Prostate gland (tissue), 2 donors: ENCODE results near the gene GLB1L. TPM values are rescaled to one million over a fixed set of nuclear protein-coding genes. Genes with fewer than 3 reads are reported as not detected.

Source experiments
- DNase-seq: peaks from one replicate; pipeline ENCODE4 v3.0.0-alpha.2; 2019; ENCODE audit warnings: low spot score
- H3K27ac ChIP-seq, 2 donors: fragments of 200-600 bp; sonication (generic); 2 replicates each; pipeline ENCODE4 v1.5.1; 2017 to 2019
- H3K27me3 ChIP-seq: fragments of 200-600 bp; sonication (generic); replicated peaks from 2 replicates; pipeline ENCODE4 v1.5.1; 2019; ENCODE audit not compliant: insufficient read depth
- H3K36me3 ChIP-seq, 2 donors: fragments of 200-600 bp; sonication (generic); 1 replicate in 1 of 2; 2 replicates in 1 of 2; pipeline versions ENCODE4 v1.5.1 to v1.8.1; 2017 to 2019
- H3K4me1 ChIP-seq: fragments of 200-600 bp; sonication (generic); replicated peaks from 2 replicates; pipeline ENCODE4 v1.5.1; 2019
- H3K4me3 ChIP-seq, 2 donors: fragments of 200-600 bp; sonication (generic); 2 replicates each; pipeline ENCODE4 v1.5.1; 2017 to 2019
- H3K9me3 ChIP-seq: fragments of 200-600 bp; sonication (generic); 2 replicates; pipeline ENCODE4 v1.5.1; 2017
- POLR2A ChIP-seq: fragments of 450-650 bp; IDR thresholded peaks from one replicate; pipeline ENCODE4 v1.6.1; 2016; ENCODE audit warnings: antibody characterized with exemption, mild to moderate bottlenecking
- POLR2AphosphoS5 ChIP-seq: sonication (generic); formaldehyde crosslinking; IDR thresholded peaks from one replicate; pipeline ENCODE4 v1.6.1; 2017; ENCODE audit warnings: antibody characterized with exemption
- WGBS: methylation state at CpG from one replicate; pipeline ENCODE4 v1.1.5; 2018; 5-methylcytosine and 5-hydroxymethylcytosine counted together
- intact Hi-C: fragments of 100-400 bp; cut with DNase I; formaldehyde crosslinking; loops from one replicate; pipeline ENCODE4 v1.14.2; 2022
- total RNA-seq, 2 donors: library from RNA; depleted of rRNA; stranded (reverse); fragments of >200 nt; gene quantifications; one replicate each; pipeline ENCODE4 v1.1.0, GENCODE V29; 2016
- TF ChIP-seq, protein P1 (sequence below), 4 experiments: fragments of 200-600 bp in 2 of 4; fragments of 450-650 bp in 2 of 4; sonication (generic) in 2 of 4; IDR thresholded peaks; 1 replicate in 3 of 4; 2 replicates in 1 of 4; pipeline ENCODE4 v1.5.1; 2016 to 2019; ENCODE audit warnings: antibody characterized with exemption in 4 of 4, mild to moderate bottlenecking in 2 of 4, moderate library complexity in 2 of 4

GLB1L gene
- total RNA-seq, 2 donors from 2014 or later, result 23.1 to 25.0 TPM

DNA sequence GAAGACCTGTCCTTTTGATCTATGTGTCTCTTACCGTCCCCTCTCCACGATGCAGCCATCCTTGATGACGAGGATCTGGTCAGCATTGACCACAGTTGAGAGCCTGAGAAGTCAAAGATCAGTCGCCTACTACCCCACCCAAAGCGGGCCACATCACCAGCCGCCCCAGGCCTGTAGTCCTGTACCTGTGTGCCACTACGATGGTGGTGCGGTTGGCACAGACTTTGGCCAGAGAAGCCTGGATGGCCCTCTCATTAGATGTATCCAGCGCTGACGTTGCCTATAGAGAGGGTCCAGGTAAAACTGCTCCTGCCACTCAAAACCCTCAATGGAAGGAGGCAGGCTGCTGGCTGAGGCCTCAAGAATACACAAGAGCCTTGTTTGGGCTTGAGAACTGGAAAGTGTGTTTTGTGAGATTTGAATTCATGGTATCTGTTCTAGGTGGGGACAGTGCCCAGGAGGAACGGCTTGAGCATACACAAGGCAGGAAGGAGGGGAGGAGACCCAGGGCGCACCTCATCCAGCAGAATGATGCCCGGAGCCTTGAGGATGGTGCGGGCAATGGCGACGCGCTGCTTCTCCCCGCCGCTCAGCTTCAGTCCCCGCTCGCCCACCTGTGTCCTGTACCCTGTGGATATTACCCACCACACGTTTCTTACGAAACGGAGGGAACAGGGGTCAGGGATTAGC is 34.9 kb downstream of the GLB1L start:
- H3K4me3 ChIP-seq, result no peak overlapping the region
- peaks cover 11% of the 10 kb centered on the region for H3K4me1 ChIP-seq
- H3K27me3 ChIP-seq, result no peaks in the 10 kb centered on the region
- no peak overlapping the region for H3K27ac ChIP-seq
- H3K9me3 ChIP-seq, result no peaks in the 10 kb centered on the region
- 92% methylated on average over 24 of the region's 24 CpGs for WGBS
- peaks cover 6 to 14% of the 10 kb centered on the region in 2 donors for H3K36me3 ChIP-seq
- TF ChIP-seq POLR2AphosphoS5 (no peak), POLR2A (no peak)
- TF ChIP-seq, protein P1, sequence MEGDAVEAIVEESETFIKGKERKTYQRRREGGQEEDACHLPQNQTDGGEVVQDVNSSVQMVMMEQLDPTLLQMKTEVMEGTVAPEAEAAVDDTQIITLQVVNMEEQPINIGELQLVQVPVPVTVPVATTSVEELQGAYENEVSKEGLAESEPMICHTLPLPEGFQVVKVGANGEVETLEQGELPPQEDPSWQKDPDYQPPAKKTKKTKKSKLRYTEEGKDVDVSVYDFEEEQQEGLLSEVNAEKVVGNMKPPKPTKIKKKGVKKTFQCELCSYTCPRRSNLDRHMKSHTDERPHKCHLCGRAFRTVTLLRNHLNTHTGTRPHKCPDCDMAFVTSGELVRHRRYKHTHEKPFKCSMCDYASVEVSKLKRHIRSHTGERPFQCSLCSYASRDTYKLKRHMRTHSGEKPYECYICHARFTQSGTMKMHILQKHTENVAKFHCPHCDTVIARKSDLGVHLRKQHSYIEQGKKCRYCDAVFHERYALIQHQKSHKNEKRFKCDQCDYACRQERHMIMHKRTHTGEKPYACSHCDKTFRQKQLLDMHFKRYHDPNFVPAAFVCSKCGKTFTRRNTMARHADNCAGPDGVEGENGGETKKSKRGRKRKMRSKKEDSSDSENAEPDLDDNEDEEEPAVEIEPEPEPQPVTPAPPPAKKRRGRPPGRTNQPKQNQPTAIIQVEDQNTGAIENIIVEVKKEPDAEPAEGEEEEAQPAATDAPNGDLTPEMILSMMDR (IDR thresholded peaks at IDR 0.05), result no peak
- DNase-seq, result no peak
- intact Hi-C loops, result loop anchor here (10.0 kb wide), 1 partner anchor 84 kb away; no protein-coding TSS in a partner anchor

DNA sequence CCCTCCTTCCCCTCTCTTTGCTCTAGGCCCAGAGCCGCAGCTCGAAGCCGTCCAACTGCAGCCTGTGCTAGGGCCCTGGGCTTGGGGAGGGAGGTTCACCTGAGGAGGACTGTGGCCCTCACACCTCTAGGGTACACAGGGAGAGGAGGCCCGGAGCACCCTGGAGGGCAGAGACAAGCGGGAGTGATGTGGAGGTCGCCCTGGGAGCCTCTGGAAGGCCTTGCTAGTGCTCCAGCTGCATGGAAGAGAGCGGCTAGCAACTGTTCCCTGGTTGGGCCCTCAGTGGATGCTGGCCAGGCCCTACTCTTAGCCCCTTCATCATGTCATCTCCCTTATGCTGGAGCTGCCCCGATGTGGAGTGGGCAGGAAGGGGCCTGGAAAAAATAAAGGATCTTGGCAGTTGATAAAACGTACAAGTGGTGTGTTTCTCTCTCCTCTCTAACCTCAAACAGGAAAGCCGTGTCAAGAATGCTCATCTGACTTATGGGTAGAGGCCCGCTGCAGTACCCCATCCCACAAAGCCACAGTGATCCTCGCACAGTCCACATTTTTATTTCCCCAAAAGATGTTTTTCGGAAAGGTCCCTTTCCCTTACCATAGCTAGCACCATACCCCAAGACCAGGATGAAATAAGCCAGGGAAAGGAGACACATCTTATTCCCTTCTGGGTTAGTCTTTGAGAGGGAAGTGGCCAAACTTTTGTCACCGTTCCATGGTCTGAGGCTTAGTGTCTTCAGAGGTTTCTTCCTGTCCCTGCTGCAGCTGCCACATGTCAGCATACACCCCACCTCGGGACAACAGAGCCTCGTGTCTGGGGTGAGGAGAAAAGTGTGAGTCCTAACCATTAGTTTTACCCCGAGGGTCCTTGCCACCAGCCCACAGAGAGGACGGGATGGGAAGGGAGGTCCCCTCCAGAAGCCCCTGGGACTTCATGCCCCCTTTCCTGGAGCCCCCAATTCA is 35.7 kb downstream of the GLB1L start:
- Histone ChIP-seq H3K4me3 (no peak overlapping the region), H3K27ac (peak overlapping the region in 1 of 2 donors; percentile 10), H3K4me1 (peaks cover 11% of the 10 kb centered on the region), H3K9me3 (no peaks in the 10 kb centered on the region), H3K36me3 (peaks cover 3 to 10% of the 10 kb centered on the region in 2 donors), H3K27me3 (no peaks in the 10 kb centered on the region)
- no peak for DNase-seq
- WGBS, result 82% methylated on average over 18 of the region's 18 CpGs
- TF ChIP-seq POLR2AphosphoS5 (no peak), POLR2A (no peak)
- TF ChIP-seq, protein P1 (IDR thresholded peaks at IDR 0.05), result no peak
- intact Hi-C loops, result loop anchor here (10.0 kb wide), 1 partner anchor 85 kb away; no protein-coding TSS in a partner anchor

DNA sequence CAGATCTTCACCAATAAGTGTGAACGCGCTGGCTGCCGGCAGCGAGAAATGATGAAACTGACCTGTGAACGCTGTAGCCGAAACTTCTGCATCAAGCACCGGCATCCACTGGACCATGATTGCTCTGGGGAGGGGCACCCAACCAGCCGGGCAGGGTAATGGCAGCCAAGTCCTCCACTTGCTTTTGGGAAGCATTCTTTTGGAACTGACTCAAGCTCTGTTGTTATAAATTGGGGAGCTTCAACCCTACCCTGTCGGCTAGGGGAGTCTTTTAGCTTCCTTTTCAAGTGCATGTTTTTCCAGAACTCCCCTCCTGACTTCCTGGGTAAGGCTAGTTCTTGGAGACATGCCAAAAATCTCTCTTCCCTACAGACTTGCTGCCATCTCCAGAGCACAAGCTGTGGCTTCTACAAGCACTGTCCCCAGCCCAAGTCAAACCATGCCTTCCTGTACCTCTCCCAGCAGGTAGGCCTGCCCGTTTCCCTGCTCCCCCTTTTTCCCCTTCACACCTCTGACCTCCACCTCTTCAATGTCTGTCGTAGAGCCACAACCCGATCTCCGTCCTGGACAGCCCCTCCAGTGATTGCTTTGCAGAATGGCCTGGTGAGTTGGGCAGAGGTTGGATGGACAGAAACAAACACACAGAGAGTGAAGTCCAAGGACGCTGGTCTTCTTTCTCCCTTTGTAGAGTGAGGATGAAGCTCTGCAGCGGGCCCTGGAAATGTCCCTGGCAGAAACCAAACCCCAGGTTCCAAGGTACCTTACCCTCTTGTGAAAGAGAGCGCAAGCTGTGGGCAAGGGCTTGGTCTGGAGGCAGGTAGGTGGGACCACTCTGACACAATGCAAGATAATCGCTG is 37.1 kb downstream of the GLB1L start:
- TF ChIP-seq POLR2AphosphoS5, result peak; percentile 33
- TF ChIP-seq, protein P1 (IDR thresholded peaks at IDR 0.05), result no peak
- Histone ChIP-seq H3K4me1 (peaks cover 11% of the 10 kb centered on the region), H3K27ac (peak overlapping the region; percentile 98 to 99), H3K27me3 (no peaks in the 10 kb centered on the region), H3K9me3 (no peaks in the 10 kb centered on the region), H3K4me3 (peak overlapping the region in 1 of 2 donors; percentile 74), H3K36me3 (peaks cover 3 to 4% of the 10 kb centered on the region in 2 donors)
- 46% methylated on average over 17 of the region's 17 CpGs for WGBS
- DNase-seq, result peak; percentile 33
- intact Hi-C loops, result no loop called here

DNA sequence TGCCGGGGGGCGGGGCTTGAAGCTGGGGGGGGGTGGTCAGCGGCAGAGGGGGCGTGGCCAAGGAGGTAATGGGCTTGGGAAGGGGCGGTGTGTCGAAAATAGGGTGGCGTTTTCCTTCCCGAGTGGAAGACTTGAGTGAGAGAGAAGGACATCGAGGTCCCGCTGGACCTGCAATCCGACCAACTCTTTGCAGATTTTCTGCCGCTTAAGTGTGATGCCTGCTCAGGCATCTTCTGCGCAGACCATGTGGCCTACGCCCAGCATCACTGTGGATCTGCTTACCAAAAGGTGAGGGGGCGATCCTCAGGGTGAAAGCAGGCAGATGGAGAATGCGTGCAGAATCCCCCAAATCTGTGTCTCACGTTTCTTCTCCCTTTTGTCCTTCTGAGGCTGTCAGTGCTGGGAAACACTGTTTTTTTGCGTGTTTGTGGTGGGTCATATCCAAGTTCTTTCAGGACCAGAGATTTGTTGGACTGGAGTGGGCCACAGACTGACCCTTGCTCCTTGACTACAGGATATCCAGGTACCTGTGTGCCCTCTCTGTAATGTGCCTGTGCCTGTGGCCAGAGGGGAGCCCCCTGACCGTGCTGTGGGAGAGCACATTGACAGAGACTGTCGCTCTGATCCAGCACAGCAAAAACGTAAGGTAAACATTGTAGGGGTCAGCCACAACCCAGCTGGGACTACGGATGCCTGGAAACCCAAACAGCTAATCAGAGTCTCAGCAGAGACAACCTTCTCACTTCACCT is 37.9 kb downstream of the GLB1L start:
- WGBS, result 8% methylated on average over 18 of the region's 22 CpGs
- no peak for DNase-seq

More for the DNA sequence above, 37.9 kb downstream of the GLB1L start:
- Histone ChIP-seq H3K4me1 (peaks cover 11% of the 10 kb centered on the region), H3K9me3 (no peaks in the 10 kb centered on the region), H3K4me3 (peak overlapping the region; percentile 71 to 74), H3K27me3 (no peaks in the 10 kb centered on the region), H3K36me3 (peaks cover 3 to 4% of the 10 kb centered on the region in 2 donors), H3K27ac (peak overlapping the region; percentile 98 to 99)
- TF ChIP-seq, protein P1 (IDR thresholded peaks at IDR 0.05), result no peak
- TF ChIP-seq POLR2A (no peak), POLR2AphosphoS5 (no peak)
- intact Hi-C loops, result no loop called here
